ENCODE measurements around the gene USP17L27.
"Not testable (repeated sequence)": the region's sequence is repeated elsewhere in the genome, so short reads cannot be mapped to it uniquely, and the experiment has no call there.

USP17L27 gene, protein sequence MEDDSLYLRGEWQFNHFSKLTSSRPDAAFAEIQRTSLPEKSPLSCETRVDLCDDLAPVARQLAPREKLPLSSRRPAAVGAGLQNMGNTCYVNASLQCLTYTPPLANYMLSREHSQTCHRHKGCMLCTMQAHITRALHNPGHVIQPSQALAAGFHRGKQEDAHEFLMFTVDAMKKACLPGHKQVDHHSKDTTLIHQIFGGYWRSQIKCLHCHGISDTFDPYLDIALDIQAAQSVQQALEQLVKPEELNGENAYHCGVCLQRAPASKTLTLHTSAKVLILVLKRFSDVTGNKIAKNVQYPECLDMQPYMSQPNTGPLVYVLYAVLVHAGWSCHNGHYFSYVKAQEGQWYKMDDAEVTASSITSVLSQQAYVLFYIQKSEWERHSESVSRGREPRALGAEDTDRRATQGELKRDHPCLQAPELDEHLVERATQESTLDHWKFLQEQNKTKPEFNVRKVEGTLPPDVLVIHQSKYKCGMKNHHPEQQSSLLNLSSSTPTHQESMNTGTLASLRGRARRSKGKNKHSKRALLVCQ

DNA sequence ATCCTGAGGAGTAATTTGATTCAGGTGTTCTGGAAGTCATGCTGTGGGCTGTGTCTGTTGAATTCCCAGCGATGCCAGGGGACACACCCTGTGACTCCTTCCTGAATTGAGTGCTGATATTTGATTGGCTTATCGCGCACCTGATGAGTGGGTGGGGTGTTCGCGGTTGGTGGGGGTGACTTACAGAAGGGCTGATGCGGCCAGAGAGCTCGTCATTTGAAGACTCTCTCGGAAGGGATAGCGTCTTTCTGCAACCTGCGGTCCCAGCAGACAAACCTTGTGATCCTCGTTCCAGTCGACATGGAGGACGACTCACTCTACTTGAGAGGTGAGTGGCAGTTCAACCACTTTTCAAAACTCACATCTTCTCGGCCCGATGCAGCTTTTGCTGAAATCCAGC is at the start of gene USP17L27:
USP17L27 (plus strand) TSS at position 301 of the 400 bp plus-strand sequence; CDS start at position 301, 0 bp downstream.
- H3K9me3 Mint-ChIP-seq; H3K36me3 Mint-ChIP-seq (ENCODE audit: low read depth); H3K4me3 Mint-ChIP-seq; H3K27ac Mint-ChIP-seq; H3K4me1 Mint-ChIP-seq (ENCODE audit: low read depth); H3K27me3 Mint-ChIP-seq: not testable (repeated sequence)

DNA sequence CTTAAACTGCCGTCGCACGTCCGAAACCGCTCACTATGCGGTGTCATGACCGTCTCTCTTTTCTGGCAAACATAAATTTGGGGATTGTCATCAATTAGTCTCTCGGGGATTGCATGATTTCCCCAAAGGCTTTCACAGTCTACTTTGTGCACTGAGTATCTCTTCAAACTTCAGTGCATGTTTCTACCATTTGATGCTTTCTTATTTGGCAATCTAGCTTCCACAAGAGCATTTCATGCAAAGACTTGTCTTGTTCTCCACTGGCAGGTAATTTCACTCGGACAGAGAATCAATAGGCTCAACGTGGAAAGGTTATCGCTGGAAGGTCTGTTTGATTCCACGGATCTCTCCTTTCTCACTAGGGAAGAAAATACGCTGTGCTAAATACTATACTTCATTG is 19.8 kb upstream of the USP17L27 start:
- H3K9me3 Mint-ChIP-seq; H3K36me3 Mint-ChIP-seq (ENCODE audit: low read depth); H3K27me3 Mint-ChIP-seq; H3K4me3 Mint-ChIP-seq; H3K27ac Mint-ChIP-seq; H3K4me1 Mint-ChIP-seq (ENCODE audit: low read depth): not testable (repeated sequence)

DNA sequence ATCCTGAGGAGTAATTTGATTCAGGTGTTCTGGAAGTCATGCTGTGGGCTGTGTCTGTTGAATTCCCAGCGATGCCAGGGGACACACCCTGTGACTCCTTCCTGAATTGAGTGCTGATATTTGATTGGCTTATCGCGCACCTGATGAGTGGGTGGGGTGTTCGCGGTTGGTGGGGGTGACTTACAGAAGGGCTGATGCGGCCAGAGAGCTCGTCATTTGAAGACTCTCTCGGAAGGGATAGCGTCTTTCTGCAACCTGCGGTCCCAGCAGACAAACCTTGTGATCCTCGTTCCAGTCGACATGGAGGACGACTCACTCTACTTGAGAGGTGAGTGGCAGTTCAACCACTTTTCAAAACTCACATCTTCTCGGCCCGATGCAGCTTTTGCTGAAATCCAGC is 19.1 kb upstream of the USP17L27 start, which contains the start of gene USP17L24:
USP17L24 (plus strand) TSS at position 301 of the 400 bp plus-strand sequence; CDS start at position 301, 0 bp downstream.
- not testable (repeated sequence) for H3K27me3 Mint-ChIP-seq, H3K9me3 Mint-ChIP-seq, H3K27ac Mint-ChIP-seq

DNA sequence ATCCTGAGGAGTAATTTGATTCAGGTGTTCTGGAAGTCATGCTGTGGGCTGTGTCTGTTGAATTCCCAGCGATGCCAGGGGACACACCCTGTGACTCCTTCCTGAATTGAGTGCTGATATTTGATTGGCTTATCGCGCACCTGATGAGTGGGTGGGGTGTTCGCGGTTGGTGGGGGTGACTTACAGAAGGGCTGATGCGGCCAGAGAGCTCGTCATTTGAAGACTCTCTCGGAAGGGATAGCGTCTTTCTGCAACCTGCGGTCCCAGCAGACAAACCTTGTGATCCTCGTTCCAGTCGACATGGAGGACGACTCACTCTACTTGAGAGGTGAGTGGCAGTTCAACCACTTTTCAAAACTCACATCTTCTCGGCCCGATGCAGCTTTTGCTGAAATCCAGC is 14.3 kb upstream of the USP17L27 start, which contains the start of gene USP17L25:
USP17L25 (plus strand) TSS at position 301 of the 400 bp plus-strand sequence; CDS start at position 301, 0 bp downstream.
- H3K27ac Mint-ChIP-seq; H3K36me3 Mint-ChIP-seq (ENCODE audit: low read depth); H3K27me3 Mint-ChIP-seq; H3K4me3 Mint-ChIP-seq; H3K4me1 Mint-ChIP-seq (ENCODE audit: low read depth); H3K9me3 Mint-ChIP-seq: not testable (repeated sequence)

More for the DNA sequence above, 19.1 kb upstream of the USP17L27 start, which contains the start of gene USP17L24:
- not testable (repeated sequence) for H3K36me3 Mint-ChIP-seq (ENCODE audit: low read depth); H3K4me1 Mint-ChIP-seq (ENCODE audit: low read depth); H3K4me3 Mint-ChIP-seq

DNA sequence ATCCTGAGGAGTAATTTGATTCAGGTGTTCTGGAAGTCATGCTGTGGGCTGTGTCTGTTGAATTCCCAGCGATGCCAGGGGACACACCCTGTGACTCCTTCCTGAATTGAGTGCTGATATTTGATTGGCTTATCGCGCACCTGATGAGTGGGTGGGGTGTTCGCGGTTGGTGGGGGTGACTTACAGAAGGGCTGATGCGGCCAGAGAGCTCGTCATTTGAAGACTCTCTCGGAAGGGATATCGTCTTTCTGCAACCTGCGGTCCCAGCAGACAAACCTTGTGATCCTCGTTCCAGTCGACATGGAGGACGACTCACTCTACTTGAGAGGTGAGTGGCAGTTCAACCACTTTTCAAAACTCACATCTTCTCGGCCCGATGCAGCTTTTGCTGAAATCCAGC is 9.6 kb upstream of the USP17L27 start, which contains the start of gene USP17L26:
USP17L26 (plus strand) TSS at position 301 of the 400 bp plus-strand sequence; CDS start at position 301, 0 bp downstream.
- H3K9me3 Mint-ChIP-seq; H3K36me3 Mint-ChIP-seq (ENCODE audit: low read depth); H3K27ac Mint-ChIP-seq; H3K4me3 Mint-ChIP-seq; H3K4me1 Mint-ChIP-seq (ENCODE audit: low read depth); H3K27me3 Mint-ChIP-seq: not testable (repeated sequence)

DNA sequence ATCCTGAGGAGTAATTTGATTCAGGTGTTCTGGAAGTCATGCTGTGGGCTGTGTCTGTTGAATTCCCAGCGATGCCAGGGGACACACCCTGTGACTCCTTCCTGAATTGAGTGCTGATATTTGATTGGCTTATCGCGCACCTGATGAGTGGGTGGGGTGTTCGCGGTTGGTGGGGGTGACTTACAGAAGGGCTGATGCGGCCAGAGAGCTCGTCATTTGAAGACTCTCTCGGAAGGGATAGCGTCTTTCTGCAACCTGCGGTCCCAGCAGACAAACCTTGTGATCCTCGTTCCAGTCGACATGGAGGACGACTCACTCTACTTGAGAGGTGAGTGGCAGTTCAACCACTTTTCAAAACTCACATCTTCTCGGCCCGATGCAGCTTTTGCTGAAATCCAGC is 4.8 kb upstream of the USP17L27 start, which contains the start of gene USP17L5:
USP17L5 (plus strand) TSS at position 301 of the 400 bp plus-strand sequence; CDS start at position 301, 0 bp downstream.
- not testable (repeated sequence) for H3K27me3 Mint-ChIP-seq; H3K9me3 Mint-ChIP-seq; H3K27ac Mint-ChIP-seq; H3K36me3 Mint-ChIP-seq (ENCODE audit: low read depth); H3K4me1 Mint-ChIP-seq (ENCODE audit: low read depth); H3K4me3 Mint-ChIP-seq

DNA sequence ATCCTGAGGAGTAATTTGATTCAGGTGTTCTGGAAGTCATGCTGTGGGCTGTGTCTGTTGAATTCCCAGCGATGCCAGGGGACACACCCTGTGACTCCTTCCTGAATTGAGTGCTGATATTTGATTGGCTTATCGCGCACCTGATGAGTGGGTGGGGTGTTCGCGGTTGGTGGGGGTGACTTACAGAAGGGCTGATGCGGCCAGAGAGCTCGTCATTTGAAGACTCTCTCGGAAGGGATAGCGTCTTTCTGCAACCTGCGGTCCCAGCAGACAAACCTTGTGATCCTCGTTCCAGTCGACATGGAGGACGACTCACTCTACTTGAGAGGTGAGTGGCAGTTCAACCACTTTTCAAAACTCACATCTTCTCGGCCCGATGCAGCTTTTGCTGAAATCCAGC is 4.6 kb downstream of the USP17L27 start, which contains the start of gene USP17L28:
USP17L28 (plus strand) TSS at position 301 of the 400 bp plus-strand sequence; CDS start at position 301, 0 bp downstream.
- not testable (repeated sequence) for H3K9me3 Mint-ChIP-seq; H3K27me3 Mint-ChIP-seq; H3K36me3 Mint-ChIP-seq (ENCODE audit: low read depth)

DNA sequence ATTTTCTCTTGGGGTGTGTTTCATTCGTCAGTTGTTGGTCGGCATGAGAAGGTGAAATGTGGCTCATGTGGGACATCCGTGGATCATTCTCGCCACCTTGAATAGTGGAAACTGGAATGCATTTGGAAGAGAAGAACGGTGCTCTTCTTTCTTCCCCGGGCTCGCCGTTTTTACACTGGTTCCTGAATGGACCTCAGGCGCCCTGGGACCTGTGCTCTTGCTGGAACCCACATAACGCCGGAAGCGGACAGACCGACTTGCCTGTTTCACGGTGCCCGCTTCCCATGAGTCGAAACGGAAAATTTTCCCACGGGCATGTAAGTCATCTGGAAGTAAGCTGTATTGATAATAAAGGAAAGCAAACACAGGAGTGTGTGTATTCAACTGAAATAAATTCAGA is 6.9 kb downstream of the USP17L27 start:
- H3K4me3 Mint-ChIP-seq; H3K4me1 Mint-ChIP-seq (ENCODE audit: low read depth); H3K27ac Mint-ChIP-seq; H3K27me3 Mint-ChIP-seq; H3K36me3 Mint-ChIP-seq (ENCODE audit: low read depth); H3K9me3 Mint-ChIP-seq: not testable (repeated sequence)

More for the DNA sequence above, 4.6 kb downstream of the USP17L27 start, which contains the start of gene USP17L28:
- H3K4me3 Mint-ChIP-seq; H3K4me1 Mint-ChIP-seq (ENCODE audit: low read depth); H3K27ac Mint-ChIP-seq: not testable (repeated sequence)

DNA sequence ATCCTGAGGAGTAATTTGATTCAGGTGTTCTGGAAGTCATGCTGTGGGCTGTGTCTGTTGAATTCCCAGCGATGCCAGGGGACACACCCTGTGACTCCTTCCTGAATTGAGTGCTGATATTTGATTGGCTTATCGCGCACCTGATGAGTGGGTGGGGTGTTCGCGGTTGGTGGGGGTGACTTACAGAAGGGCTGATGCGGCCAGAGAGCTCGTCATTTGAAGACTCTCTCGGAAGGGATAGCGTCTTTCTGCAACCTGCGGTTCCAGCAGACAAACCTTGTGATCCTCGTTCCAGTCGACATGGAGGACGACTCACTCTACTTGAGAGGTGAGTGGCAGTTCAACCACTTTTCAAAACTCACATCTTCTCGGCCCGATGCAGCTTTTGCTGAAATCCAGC is 9.4 kb downstream of the USP17L27 start, which contains the start of gene USP17L29:
USP17L29 (plus strand) TSS at position 301 of the 400 bp plus-strand sequence; CDS start at position 301, 0 bp downstream.
- not testable (repeated sequence) for H3K4me1 Mint-ChIP-seq (ENCODE audit: low read depth); H3K9me3 Mint-ChIP-seq; H3K27me3 Mint-ChIP-seq; H3K4me3 Mint-ChIP-seq; H3K36me3 Mint-ChIP-seq (ENCODE audit: low read depth); H3K27ac Mint-ChIP-seq

DNA sequence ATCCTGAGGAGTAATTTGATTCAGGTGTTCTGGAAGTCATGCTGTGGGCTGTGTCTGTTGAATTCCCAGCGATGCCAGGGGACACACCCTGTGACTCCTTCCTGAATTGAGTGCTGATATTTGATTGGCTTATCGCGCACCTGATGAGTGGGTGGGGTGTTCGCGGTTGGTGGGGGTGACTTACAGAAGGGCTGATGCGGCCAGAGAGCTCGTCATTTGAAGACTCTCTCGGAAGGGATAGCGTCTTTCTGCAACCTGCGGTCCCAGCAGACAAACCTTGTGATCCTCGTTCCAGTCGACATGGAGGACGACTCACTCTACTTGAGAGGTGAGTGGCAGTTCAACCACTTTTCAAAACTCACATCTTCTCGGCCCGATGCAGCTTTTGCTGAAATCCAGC is 18.9 kb downstream of the USP17L27 start, which contains the start of gene USP17L30:
USP17L30 (plus strand) TSS at position 301 of the 400 bp plus-strand sequence; CDS start at position 301, 0 bp downstream.
- not testable (repeated sequence) for H3K27me3 Mint-ChIP-seq; H3K36me3 Mint-ChIP-seq (ENCODE audit: low read depth); H3K4me1 Mint-ChIP-seq (ENCODE audit: low read depth); H3K27ac Mint-ChIP-seq; H3K4me3 Mint-ChIP-seq; H3K9me3 Mint-ChIP-seq

DNA sequence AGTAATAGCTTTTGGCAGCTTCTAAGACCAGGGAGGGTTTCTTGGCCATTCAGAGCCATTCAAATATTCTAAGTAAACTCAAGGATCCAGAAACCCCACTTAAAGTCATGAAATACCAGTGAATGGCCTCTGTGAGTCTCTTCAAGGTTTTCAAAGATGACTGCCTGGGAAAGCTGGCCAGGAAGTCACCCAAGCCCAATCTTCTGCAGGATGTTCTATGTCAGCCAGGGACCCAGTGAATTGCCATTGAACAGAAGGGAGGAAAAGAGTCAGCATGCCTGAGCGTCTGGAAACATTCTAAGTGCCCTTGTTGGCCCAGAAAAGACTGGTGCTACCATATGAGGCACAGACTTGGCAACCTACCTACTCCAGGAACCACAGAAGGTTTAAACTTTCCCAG is 35.9 kb downstream of the USP17L27 start:
- not testable (repeated sequence) for H3K4me1 Mint-ChIP-seq (ENCODE audit: low read depth); H3K9me3 Mint-ChIP-seq; H3K27ac Mint-ChIP-seq; H3K36me3 Mint-ChIP-seq (ENCODE audit: low read depth); H3K4me3 Mint-ChIP-seq; H3K27me3 Mint-ChIP-seq

DNA sequence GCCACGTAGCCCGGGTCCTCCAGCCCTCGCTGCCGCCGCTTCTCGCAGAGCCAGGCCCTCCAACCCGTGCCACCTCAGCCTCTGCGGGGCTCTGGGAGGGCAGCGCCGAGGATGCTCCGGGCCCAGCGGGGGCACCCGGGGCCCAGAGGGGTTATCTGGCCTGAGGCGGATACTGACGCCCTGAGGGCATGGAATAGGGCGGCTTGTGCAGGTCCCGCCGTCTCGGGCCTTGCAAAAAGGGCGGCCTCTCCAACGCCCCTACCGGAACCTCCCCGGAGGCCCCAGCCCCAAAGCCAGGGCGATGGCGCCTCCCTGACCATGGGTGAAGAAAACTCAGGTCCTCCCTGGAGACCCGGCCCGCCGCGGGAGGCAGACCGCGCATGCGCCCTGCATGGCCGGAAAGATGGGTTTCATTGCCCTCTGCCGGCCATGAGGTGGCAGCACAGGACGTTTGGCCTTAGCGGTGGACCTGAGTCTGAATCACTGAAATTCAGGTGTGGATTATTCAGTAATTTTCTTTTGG is 37.1 kb downstream of the USP17L27 start:
- H3K4me3 Mint-ChIP-seq: peak overlapping the region; percentile 33
- not testable (repeated sequence) for H3K27me3 Mint-ChIP-seq; H3K4me1 Mint-ChIP-seq (ENCODE audit: low read depth); H3K9me3 Mint-ChIP-seq; H3K36me3 Mint-ChIP-seq (ENCODE audit: low read depth); H3K27ac Mint-ChIP-seq

DNA sequence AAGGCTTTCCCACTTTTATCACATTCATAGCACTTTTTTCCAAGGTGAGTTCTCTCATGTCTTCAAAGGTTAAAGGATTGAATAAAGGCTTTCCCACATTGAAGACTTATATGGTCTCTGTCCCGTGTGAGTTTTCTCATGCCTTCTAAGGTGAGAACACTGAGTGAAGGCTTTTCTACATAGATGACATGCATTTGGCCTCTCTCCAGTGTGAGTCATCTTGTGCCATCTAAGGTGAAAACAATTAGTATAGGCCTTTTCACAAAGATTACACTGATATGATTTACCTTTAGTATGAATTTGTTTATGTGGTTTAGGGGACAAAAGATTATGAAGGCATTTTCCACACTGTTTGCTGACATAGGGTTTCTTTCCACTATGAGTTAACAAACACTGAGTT is 40.2 kb downstream of the USP17L27 start:
- no peaks in the 10 kb centered on the region for H3K9me3 Mint-ChIP-seq
- no peaks in the 10 kb centered on the region for H3K36me3 Mint-ChIP-seq (ENCODE audit: low read depth)
- H3K27me3 Mint-ChIP-seq: peaks cover 3% of the 10 kb centered on the region
- H3K4me3 Mint-ChIP-seq: no peak overlapping the region
- H3K27ac Mint-ChIP-seq: no peak overlapping the region
- H3K4me1 Mint-ChIP-seq (ENCODE audit: low read depth): peaks cover 3% of the 10 kb centered on the region

DNA sequence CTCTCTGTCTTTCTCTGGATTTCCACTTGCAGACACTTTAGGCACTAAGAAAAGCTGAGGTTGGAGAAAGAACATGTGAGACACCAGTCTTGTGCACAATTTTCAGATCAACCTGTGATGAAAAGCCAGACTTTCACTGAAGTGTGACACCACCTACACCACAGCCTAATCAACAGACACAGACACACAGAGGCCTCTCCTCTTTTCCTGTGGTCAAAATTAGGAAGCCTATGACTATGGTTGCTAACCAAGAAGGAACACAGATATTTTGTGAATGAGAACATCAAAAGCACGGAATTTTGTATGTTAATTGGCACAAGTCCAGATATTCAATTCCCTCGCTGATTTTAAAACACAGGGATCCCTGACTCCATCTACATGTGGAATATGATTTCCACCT is 45.1 kb downstream of the USP17L27 start:
- H3K4me3 Mint-ChIP-seq; H3K4me1 Mint-ChIP-seq (ENCODE audit: low read depth); H3K27me3 Mint-ChIP-seq; H3K27ac Mint-ChIP-seq; H3K9me3 Mint-ChIP-seq; H3K36me3 Mint-ChIP-seq (ENCODE audit: low read depth): not testable (repeated sequence)
